GM18870 (cell line): ENCODE measurements around the gene F12.
"Not testable (repeated sequence)": the region's sequence is repeated elsewhere in the genome, so short reads cannot be mapped to it uniquely, and the experiment has no call there.

ENCODE experiments used
- ATAC-seq: cut with Tn5 transposase; IDR thresholded peaks from one replicate; pipeline ENCODE4 v1.9.1; 2021; ENCODE audit warnings: moderate library complexity; ENCODE audit not compliant: unreplicated experiment

The F12 gene

GRCh38 chr5:177370488-177371119 lies 38.8 kb downstream of the F12 start:
- no peak for ATAC-seq

DNA sequence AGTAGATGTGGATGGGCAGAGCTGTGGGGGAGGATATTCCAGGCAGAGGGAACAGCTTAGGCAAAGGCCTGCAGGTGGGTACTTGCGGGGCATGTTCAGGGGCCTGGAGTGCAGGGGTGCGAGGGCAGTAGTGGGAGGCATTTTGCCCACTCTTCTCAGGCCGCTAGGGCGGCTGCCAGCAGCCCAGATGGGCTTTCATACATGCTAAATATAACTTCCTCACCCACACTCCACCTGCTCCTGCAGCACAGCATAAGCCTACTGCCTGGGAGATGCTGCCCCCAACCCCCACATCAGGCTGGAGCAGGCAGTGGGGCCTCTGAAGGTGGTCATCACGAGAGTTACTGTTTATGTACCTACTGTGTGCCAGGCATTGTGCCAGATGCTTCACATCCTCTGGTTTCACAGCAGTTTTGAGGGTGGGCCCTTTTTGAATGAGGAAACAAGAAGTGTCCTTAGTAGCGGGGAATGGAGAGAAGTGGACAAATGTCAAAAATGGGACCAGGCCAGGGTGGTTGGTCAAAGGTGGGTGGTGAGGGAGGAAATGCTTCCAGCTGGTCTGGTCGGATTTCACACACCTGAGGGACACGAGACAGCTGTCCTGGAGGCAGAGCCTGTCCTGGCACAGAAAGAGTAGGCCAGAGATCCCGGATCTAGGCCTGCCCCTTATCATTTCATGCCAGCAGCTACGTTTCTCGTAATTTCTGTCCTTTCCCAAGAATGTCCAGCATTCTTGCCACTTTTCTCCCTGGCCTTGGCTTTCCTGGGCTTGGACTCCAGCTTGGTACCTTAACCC lies 39.5 kb downstream of the F12 start:
- ATAC-seq: no peak

GRCh38 chr5:177368869-177369644 lies 40.3 kb downstream of the F12 start:
- no peak for ATAC-seq

- no peak for ATAC-seq
These were observed 41.1 kb downstream of the F12 start for GRCh38 chr5:177367981-177368868.

DNA sequence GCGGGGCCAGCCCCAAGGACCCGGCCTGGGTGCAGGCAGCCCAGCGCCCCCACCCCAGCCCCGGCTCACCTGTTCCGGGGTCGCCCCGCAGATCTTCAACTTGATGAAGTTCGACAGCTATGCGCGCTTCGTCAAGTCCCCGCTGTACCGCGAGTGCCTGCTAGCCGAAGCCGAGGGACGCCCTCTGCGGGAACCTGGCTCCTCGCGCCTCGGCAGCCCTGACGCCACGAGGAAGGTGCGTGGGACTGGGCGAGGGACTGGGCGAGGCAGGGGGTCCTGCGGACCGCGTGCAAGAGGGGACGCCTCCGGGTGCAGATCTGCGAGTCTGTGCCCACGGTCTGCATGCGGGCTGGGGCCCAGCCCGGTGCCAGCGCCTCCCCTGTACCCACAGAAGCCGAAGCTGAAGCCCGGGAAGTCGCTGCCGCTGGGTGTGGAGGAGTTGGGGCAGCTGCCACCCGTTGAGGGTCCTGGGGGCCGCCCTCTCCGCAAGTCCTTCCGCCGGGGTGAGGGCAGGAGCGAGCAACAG lies 42.0 kb downstream of the F12 start:
- no peak for ATAC-seq

DNA sequence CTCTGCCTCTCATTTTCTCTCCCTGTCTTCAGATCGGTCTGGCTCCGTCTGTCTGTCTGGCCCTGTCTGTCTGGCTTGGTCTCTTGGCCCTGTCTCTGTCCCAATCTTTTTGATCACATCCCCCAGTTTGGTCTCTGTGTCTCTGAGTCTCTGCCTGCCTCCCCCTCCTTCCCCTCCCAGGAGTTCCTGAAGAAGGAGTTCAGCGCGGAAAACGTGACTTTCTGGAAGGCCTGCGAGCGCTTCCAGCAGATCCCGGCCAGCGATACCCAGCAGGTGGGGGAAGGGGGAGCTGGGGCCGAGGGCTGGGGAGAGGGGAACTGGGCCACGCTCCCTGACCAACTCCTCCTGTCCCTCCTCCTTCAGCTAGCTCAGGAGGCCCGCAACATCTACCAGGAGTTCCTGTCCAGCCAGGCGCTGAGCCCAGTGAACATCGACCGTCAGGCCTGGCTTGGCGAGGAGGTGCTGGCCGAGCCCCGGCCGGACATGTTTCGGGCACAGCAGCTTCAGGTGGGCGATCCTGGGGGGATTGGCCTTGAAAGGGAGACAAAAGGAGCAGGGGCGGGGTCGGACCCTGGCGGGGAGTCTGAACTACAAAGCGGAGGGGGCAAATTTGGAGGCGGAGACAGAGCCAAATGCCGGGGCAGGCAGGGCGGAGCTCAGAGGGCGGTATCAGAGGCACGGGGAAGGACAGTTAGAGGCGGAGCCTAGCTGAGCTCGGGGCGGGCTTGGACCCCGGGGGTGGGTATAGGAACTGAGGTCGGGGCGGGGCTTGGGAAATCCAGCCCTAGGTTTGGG lies 42.6 kb downstream of the F12 start:
- no peak for ATAC-seq

- ATAC-seq: no peak
These were observed 43.4 kb downstream of the F12 start for GRCh38 chr5:177365845-177366527.

DNA sequence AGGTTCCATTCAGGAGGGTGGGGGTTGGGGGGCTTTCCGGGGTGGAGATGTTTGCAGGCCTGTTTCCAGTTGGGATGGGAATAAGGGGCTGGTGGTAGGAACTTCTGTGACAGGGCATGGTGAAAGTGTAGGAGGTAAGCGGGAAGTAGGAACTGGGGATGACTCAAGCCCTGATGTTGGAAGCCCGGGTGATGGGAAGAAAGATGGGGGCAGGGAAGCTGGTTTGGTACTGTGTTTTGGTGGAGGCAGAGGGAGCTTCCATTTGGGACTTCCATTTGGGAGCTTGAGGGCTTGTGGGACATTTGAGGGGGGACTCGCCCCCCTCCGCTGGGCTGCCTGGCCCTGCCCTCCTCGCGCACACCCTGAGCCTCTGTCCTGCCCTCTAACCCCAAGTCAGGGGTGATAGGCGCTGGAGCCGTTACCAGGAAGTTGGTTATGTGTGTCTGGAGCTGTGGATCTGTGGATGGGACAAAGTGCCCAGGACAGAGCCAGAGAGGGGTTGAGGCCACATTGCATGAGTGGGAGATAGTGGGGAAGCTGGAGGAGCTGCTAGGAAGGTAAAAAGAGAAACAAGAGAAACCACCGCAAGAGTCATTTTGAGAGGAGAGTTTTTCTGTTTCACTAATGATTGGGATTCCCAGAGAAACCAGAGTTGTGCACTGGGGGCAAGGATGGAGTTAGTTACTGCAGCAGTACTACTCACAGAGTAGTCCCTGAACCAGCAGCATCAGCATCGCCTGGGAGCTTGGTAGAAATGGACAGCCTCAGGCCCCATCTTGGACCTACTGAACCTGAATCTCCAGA lies 45.0 kb downstream of the F12 start:
- ATAC-seq: peak; percentile 60

DNA sequence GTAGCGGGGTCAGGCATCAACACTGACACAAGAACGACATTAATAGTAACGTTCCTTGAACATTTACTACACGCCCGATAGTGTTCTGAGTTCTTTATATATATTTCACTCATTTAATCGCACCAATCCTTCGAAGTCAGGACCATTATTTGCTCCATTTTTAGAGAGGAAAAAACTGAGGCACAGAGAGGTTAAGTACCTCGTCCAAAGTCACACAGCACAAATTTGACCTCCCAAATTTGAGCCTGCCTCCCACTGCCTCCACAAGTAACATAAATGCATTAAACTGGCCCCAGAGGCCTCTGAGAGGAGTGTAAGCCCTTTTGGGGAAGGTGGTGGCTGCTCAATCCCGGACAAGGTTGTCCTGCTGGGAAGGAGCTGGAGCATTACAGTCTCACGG lies 45.8 kb downstream of the F12 start:
- no peak for ATAC-seq

DNA sequence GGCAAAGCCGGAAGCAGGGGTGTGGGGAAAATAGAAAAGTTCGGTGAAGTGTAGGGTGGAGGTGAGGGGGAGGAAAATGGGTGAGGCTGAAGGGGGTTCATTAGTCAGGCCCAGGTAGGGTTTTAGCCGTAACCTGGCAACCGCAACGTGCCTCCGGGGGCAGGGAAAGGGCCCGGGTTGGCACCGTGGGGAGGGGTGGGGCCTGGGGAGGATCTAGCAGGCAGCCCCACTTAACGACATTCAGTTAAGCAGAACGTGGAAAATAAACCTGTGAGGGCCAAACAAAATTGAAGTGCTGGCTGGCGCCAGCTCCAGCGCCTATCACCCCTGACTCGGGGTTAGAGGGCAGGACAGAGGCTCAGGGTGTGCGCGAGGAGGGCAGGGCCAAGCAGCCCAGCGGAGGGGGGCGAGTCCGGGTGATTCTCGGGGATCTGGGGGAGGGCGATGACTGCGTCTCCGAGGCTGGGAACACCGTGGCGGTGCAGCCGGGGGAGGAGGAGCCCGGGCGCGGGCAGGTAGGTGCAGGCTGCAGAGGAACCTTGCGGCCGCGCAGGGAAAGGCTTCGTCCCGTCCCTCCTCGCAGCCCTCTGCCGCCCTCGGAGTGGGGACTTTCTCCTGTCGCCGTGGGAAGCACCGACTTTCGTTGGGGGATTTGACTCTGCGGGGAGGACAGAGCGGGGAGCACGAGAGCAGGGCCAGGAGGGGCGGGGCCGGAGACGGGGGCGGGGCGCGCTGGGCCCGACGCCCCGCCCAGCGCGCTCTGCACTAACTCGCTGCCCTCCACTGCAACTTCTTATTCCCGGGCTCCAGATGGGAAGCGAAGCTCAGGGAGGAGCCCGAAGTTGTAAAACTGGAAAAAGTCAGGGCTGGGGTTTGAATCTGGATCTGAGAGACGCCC lies 46.5 kb downstream of the F12 start:
- ATAC-seq: no peak

DNA sequence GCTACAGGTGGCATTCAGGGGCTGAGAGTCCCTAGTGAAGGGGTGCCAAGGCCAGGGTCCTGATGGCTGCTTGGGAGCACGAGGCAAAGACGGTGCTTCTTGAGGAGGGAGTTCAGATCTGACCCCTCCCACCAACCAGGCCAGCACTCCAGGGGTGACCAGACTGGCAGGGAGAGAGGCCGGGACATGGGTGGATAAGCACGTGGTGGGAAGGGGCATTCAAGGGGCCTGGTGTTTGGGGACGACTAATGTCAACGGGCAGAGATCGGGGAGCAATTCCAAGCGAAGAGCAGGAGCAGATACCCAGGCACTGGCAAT lies 47.1 kb downstream of the F12 start:
- ATAC-seq: no peak

GRCh38 chr5:177361418-177362291 lies 47.7 kb downstream of the F12 start:
- no peak for ATAC-seq

- ATAC-seq: not testable (repeated sequence)
These were observed 48.6 kb downstream of the F12 start for GRCh38 chr5:177360740-177361139.

DNA sequence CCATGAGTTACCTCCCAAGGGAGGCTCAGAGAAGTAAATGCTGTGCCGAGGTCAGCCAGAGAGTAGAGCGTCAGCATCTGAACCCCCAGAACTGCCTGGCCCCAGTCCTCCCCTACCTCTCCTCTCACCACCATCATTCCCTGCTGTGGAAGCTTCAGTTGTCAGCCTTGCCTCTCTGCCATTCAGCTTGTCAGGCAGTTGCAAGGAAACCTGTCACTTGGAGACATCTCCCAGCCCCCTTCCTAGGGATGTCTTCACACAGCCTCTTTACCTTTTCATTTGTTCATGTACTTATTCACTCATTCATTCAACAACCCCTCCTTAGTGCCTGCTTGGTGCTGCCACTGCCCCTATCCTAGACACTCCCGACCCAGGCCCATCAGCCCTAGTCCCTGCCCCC lies 49.5 kb downstream of the F12 start:
- ATAC-seq: no peak

- ATAC-seq: no peak
These were observed 49.9 kb downstream of the F12 start for GRCh38 chr5:177359451-177359851.

GRCh38 chr5:177358370-177358819 lies 51.0 kb downstream of the F12 start:
- ATAC-seq: no peak
